GM19452 (cell line): Measurements from ENCODE around the gene ANG.
"Not testable (repeated sequence)": the region's sequence is repeated elsewhere in the genome, so short reads cannot be mapped to it uniquely, and the experiment has no call there.

Source experiments
- ATAC-seq: cut with Tn5 transposase; IDR thresholded peaks from one replicate; pipeline ENCODE4 v1.9.1; 2021; ENCODE audit not compliant: unreplicated experiment

Gene ANG

DNA sequence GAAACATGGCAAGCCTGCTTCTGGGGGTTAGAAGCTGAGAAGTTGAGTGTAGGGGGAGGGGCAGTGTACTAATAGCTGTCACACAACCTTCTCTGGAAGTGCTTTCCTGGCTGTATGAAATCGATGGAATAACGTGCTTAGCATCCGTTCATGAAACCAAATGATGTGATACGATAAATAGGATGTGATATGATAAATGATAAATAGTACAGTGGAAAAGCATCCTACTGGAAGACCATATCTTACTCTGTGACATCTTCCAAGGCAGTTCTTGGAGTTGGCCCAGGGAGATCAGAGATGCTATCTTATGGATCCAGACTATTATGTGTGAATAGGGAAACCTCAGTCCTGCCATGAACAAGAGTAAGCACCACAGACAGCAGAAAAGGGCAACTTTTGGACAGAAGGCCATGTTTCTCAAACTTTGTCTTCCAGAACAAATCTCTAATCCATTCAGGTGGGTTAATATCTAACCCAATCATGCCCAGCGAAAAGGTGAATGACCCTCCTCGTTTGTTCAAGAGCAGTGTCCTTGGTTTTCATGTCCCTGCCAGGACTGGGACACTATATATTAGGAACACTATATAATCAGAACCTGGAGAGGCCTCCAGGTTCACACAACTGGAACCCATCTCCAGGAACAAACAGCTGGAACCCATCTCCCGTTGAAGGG, at the start of gene ANG:
Gene ANG (plus strand): TSS at position 598 of the 673 bp plus-strand sequence. CDS start 4,801 bp downstream, outside the sequence.
- no peak for ATAC-seq

GRCh38 chr14:20641591-20641990, 47.0 kb upstream of the ANG start, which contains the start of gene OR6S1:
Gene OR6S1, minus strand, starts transcription at chr14:20641691. Its CDS starts 0 bp downstream, at chr14:20641691.
- no peak for ATAC-seq

GRCh38 chr14:20642182-20642581, 46.4 kb upstream of the ANG start:
- ATAC-seq, result no peak

DNA sequence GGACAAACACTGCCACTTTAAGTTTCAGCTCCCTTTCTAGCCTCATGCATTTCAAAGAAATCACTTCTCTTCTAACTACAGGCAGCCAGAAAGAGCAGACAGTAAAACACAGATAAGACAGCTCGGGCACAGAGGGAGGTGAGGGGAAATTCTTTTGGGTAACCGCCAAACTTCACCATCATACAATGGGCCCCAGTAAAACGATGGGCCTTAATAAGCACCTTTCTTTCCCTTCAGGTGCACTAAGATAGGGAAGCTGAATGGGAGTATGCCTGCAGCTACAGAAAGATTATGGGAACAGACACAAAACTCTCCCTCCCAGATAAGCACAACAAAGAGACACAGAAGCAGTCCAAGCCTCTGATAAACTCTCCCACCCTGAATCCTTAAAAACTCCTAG, 45.8 kb upstream of the ANG start:
- ATAC-seq, result not testable (repeated sequence)

DNA sequence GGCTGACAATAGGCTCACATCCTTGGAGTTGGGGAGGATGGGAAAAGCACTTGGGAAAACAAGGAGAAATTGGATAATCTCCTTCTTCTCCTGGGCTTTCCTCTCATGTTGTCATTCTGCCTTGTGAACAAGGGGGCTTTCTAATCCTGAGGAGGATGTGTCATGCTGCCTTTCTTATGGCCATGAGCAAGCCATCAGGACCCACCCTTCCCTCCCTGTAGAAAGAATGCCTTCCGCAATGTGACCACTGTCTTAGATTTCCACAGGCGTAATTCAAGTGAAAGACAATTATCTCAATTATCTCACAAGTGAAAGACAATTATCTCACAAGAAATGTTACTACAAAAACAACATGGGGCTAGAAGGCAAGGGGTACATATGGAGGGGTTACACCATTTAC, 44.0 kb upstream of the ANG start:
- ATAC-seq, result no peak

DNA sequence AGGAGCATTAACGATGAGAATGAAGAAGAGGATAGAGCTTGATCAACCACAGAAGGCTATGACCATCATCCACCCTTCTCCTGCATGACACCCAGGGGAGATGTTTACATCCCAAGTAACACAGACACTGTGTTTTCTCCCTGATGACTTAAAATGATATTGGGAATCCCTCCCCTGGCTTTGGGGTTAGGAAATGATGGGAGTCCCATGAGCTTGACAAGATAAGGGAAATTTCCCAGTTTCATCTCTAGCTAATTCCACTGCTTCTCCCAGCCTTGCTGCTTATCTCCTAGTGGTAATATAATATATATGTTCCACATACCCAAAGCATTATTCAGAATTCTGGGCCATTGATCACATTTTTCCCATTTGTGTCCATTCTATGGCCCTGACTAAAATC, 43.1 kb upstream of the ANG start:
- no peak for ATAC-seq

DNA sequence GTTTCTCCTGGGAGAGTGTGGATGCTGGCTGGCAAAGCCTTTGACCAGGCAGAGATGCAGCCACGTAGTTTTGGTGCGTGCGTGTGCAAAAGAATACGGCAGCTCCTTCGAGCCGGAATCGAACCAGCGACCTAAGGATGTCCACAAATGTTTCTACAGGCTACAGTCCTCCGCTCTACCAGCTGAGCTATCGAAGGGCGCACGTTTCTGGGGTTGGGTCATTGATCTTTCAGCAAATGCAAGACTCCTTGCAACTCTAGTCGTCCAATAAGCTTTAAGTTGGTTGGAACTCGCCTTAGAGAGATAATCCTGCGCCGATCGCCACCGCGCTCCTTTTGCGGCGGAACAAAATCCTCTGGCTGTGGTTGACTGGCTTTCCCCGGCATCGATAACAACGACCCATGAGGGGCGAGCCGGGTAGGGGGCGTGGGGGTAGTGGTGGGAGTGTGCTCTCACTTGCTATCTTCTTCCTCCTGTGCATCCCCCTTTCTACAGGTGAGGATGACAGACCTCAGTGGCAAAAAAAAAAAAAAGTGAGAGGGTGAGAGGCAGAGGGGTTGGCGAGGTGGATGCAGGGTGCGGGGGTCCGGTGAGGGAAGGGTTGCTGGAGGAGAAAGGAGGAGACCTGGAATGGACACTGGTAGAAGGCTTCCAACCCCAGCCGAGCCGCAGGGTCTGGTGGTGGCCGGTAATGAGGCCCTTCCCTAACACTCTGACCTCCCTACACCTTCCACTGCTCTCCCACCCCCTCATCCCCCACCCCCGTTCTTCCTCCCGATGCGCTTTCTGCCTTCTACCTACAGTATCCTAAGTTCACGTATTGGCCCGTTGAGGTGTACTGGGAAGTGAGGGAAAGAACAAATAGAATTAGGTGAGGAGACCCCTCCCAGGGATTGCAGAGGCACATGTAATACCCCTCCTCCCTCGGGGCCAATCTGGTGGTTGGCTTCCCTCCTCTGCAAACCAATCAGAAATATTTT, 35.3 kb upstream of the ANG start:
- ATAC-seq, result no peak

DNA sequence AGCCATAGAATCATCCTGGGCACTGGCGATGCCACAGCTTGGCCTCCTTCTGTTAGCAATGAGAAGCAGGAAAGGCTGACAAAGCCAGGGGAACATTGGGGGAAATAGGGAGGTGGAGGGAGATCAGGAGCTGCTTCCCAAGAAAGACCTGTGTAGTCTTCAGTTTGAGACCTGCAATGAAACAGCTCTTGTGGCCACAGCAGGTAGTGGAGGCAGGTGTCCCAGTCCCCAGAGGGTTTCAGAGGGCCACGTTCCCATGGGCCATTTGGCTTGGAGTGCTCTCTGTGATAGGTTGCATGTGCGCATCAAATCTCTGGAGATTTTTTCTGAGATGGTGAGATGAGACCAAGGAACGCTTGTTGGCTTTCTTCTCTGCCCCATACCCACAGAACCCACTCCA, 32.7 kb upstream of the ANG start:
- no peak for ATAC-seq

DNA sequence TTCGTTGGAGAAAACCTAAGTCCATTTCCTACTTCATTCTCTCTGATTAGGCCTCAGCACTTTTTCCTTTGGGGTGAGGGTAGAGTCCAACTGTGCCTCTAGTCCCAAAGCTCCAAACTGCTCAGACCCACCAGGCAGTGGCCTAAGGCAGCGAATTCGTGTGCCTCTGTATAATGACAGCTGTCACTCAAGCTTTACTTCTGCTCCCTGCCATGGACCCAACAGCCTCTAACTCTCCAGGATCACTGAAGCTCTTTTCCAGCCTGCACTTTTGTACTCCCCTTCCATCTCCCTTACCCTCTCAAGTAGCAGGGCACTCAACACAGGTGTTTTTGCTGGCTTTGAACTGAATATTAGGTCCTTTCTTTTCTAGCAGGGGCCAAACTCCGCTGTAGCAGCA, 32.3 kb upstream of the ANG start:
- no peak for ATAC-seq

DNA sequence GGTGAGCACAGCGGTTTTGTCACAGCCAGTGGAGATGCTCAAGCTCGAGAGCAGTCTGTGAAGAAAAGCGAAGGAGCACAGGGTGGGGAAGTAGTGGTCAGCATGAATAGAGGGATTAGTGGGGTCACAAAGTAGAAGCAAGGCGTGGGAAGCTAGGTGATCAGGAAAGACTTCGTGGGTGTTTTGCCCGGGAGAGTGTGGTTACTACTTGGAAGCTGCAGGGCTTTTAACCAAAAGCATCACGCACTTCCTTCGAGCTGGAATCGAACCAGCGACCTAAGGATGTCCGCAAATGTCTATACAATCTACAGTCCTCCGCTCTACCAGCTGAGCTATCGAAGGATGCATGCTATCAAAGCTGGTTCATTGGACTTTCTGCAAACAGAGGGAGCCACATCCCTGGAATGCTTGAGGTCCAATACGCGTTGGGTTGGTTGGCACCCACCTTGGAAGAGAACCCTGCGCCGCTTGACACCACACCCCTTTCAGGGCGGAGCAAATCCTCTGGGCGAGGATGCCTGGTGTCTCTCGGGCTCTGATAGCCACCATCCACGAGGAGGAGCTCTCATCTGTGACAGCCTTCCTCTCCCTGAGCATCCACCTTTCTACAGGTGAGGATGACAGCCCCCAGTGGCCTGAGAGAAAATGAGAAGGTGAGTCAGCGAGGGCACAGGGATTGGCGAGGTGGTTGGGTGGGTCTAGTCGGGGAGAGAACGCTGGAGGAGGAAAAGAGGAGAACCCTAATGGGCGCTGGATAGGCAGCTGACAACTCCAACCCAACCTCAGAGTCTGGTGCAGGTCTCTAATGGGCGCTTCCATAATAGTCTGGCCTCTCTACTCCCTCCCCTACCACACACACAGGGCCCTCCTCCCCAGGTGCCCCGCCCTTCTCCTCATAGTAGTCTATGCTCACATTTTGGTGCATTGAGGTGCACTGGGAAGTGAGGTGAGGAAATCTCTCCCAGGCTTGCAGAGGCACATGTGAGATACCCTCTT, 31.1 kb upstream of the ANG start:
- ATAC-seq, result no peak

GRCh38 chr14:20658246-20658645, 30.3 kb upstream of the ANG start:
- no peak for ATAC-seq

DNA sequence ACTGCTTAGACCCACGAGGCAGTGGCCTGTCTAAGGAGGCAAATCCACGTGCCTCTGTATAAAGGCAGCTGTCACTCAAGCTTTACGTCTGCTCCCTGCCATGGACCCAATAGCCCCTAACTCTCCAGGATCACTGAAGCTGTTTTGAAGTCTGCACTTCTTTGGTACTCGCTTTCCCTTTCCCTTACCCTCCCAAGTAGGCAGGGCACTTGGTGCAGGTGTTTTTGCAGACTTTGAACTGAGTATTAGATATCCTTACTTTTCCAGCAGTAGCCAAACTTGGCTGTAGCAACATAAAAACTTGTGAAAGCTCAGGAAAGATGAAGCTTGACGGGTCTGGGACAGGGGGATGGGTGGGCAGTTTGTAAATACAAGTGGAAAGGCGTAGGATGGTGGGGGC, 29.2 kb upstream of the ANG start:
- ATAC-seq, result no peak

DNA sequence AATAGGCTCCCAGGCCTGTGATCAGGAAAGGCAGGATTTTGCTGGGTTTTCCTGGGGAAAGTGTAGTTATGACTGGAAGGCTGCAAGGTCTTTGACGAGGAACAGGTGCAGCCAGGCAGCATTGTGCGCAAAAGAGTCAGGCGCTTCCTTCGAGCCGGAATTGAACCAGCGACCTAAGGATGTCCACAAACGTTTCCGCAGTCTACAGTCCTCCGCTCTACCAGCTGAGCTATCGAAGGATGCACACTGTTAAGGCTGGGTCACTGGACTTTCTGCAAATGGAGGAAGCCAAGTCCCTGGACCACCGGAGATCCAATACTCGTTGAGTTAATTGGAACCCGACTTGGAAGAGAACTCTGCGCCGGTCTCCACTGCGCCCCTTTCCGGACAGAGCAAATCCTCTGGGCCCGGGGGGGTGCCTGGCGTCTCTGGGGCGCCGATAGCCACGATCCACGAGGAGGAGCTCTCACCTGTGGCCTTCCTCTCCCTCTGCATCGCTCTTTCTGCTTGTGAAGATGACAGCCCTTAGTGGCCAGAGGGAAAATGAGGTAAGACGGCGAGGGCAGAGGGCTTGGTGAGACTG, 28.7 kb upstream of the ANG start:
- no peak for ATAC-seq

- ATAC-seq, result no peak
Observed at GRCh38 chr14:20661197-20661596, 27.4 kb upstream of the ANG start.

GRCh38 chr14:20662968-20663732, 25.4 kb upstream of the ANG start:
- no peak for ATAC-seq

DNA sequence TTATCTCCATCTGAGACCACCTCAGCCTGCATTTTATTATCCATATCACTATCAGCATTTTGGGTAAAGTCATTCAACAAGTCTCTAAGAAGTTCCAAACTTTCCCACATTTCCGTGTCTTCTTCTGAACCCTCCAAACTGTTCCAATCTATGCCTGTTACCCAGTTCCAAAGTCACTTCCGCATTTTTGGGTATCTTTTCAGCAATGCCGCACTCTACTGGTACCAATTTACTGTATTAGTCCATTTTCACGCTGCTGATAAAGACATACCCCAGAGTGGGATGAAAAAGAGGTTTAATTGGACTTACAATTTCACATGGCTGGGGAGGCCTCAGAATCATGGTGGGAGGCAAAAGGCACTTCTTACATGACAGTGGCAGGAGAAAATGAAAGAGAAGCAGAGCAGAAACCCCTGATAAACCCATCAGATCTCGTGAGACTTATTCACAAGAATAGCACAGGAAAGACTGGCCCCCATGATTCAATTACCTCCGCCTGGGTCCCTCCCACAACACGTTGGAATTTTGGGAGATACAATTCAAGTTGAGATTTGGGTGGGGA, 22.1 kb upstream of the ANG start:
- ATAC-seq, result not testable (repeated sequence)

DNA sequence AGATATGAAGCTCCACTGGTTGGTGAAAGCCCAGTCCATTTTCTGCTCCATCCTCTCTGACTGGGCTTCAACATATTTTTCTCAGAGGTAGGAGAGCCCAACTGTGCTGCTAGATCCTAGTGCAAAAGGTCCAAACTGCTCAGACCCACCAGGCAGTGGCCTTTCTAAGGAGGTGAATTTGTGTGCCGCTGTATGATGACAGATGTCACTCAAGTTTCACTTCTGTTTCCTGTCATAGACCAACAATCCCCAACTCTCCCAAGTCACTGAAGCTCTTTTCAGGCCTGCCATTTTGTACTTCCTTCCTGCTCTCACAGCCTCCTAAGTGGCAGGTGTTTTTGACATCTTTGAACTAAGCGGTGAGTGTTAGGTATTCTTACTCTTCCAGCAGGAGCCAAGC, 20.6 kb upstream of the ANG start:
- peak; percentile 73 for ATAC-seq

GRCh38 chr14:20668969-20669368, 19.6 kb upstream of the ANG start:
- no peak for ATAC-seq

DNA sequence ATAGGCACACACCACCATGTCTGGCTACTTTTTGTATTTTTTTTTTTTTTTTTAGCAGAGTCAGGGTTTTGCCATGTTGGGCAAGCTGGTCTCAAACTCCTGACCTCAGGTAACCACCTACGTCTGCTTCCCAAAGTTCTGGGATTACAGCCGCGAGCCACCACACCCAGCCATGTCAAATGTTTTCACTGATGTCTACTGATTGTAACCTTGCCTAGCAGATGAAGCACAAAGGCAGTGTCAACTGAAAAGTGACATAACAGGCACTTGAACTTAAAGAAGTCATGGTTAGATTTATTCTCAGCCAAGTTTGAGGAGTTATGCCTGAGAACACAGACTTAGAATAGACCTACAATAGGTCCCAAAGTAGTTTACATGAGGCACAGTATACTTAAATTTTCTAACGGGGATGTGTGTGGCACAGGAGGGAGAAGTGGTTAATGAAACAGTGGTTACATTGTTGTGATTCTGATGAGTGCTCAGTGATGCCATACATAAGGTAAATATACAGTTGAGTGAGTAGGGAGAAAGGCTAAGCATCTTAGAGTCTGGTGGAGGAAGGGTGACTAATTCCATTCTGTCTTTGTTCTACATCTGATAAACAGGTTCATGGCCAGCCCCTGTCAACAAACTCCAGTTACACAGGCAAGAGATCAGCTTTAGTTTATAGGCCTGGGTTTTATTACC, 16.8 kb upstream of the ANG start:
- ATAC-seq, result no peak
